Measurements from ENCODE around the gene SHISA9.

DNA sequence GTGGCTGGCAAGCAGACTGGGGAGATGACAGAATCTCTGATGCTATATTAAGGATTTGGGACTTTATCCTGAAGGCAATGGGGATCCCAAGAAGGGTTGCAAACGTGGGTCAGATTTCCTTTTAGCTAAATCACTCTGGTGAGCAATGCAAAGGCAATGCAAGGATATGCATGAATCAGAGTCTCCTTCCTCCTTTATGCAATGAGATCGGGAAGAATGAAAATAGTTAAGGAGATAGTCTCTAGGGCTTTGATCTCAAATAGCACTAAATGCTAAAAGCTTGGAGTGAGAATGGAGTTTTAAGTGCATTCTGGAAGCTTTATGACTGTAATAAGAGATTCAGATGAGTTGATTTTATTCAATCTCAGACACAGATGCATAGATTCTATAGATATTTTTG, 27.2 kb upstream of the SHISA9 start:
- no peak for TF ChIP-seq POLR2A (IDR thresholded peaks at IDR 0.05)
- TF ChIP-seq CTCF (IDR thresholded peaks at IDR 0.05) = no peak

All from stomach (tissue), 4 donors.